ENCODE results near the gene DLG2. TPM values are rescaled to one million over a fixed set of nuclear protein-coding genes. Genes with fewer than 3 reads are reported as not detected.

DLG2 gene
- total RNA-seq, 1 donor from 2014 or later, result 0.18 TPM

- DNase-seq (ENCODE audit: extremely low read depth, low read depth, low spot score), result no peak
Observed at GRCh38 chr11:84173078-84173477, 1454.1 kb downstream of the DLG2 start.

- no peak for DNase-seq (ENCODE audit: extremely low read depth, low read depth, low spot score)
Observed at GRCh38 chr11:84165139-84165538, 1462.0 kb downstream of the DLG2 start.

GRCh38 chr11:84164728-84165127 is 1462.4 kb downstream of the DLG2 start:
- DNase-seq (ENCODE audit: extremely low read depth, low read depth, low spot score), result no peak

GRCh38 chr11:84163116-84163515 is 1464.0 kb downstream of the DLG2 start:
- no peak for DNase-seq (ENCODE audit: extremely low read depth, low read depth, low spot score)

- DNase-seq (ENCODE audit: extremely low read depth, low read depth, low spot score), result no peak
Observed at GRCh38 chr11:84157639-84158038, 1469.5 kb downstream of the DLG2 start.

GRCh38 chr11:84146826-84147225 is 1480.3 kb downstream of the DLG2 start:
- DNase-seq (ENCODE audit: extremely low read depth, low read depth, low spot score), result no peak

GRCh38 chr11:84145616-84146185 is 1481.4 kb downstream of the DLG2 start:
- DNase-seq (ENCODE audit: extremely low read depth, low read depth, low spot score), result no peak

GRCh38 chr11:84144531-84144930 is 1482.6 kb downstream of the DLG2 start:
- no peak for DNase-seq (ENCODE audit: extremely low read depth, low read depth, low spot score)

- DNase-seq (ENCODE audit: extremely low read depth, low read depth, low spot score), result no peak
Observed at GRCh38 chr11:84142411-84142810, 1484.7 kb downstream of the DLG2 start.

- no peak for DNase-seq (ENCODE audit: extremely low read depth, low read depth, low spot score)
Observed at GRCh38 chr11:84140386-84141169, 1486.6 kb downstream of the DLG2 start.

- no peak for DNase-seq (ENCODE audit: extremely low read depth, low read depth, low spot score)
Observed at GRCh38 chr11:84137960-84138359, 1489.2 kb downstream of the DLG2 start.

GRCh38 chr11:84137505-84137904 is 1489.6 kb downstream of the DLG2 start:
- DNase-seq (ENCODE audit: extremely low read depth, low read depth, low spot score), result no peak

- no peak for DNase-seq (ENCODE audit: extremely low read depth, low read depth, low spot score)
Observed at GRCh38 chr11:84136926-84137325, 1490.2 kb downstream of the DLG2 start.

- no peak for DNase-seq (ENCODE audit: extremely low read depth, low read depth, low spot score)
Observed at GRCh38 chr11:84130646-84131427, 1496.3 kb downstream of the DLG2 start.

GRCh38 chr11:84129961-84130576 is 1497.1 kb downstream of the DLG2 start:
- no peak for DNase-seq (ENCODE audit: extremely low read depth, low read depth, low spot score)

- no peak for DNase-seq (ENCODE audit: extremely low read depth, low read depth, low spot score)
Observed at GRCh38 chr11:84128840-84129239, 1498.3 kb downstream of the DLG2 start.

GRCh38 chr11:84117394-84117793 is 1509.8 kb downstream of the DLG2 start:
- DNase-seq (ENCODE audit: extremely low read depth, low read depth, low spot score), result no peak

- no peak for DNase-seq (ENCODE audit: extremely low read depth, low read depth, low spot score)
Observed at GRCh38 chr11:84106541-84106940, 1520.6 kb downstream of the DLG2 start.

GRCh38 chr11:84105148-84105547 is 1522.0 kb downstream of the DLG2 start:
- no peak for DNase-seq (ENCODE audit: extremely low read depth, low read depth, low spot score)

GRCh38 chr11:84103096-84103495 is 1524.0 kb downstream of the DLG2 start:
- no peak for DNase-seq (ENCODE audit: extremely low read depth, low read depth, low spot score)

- no peak for DNase-seq (ENCODE audit: extremely low read depth, low read depth, low spot score)
Observed at GRCh38 chr11:84097186-84097585, 1530.0 kb downstream of the DLG2 start.

Measured in glomerular endothelial cell (primary cell).